GM12878 (cell line): ENCODE measurements around the gene SFTPB.

Experiments used
- BCLAF1 ChIP-seq: fragments of 450-650 bp; IDR thresholded peaks from 2 replicates; pipeline ENCODE4 v1.6.1; 2017; ENCODE audit warnings: antibody characterized with exemption, mild to moderate bottlenecking, moderate library complexity
- CTCF ChIP-seq, 3 experiments: IDR thresholded peaks in 2 of 3; conservative IDR thresholded peaks in 1 of 3; 2 replicates each; pipeline ENCODE4 v1.5.1; 2011; ENCODE audit warnings: low read depth in 3 of 3, low read length in 3 of 3, mild to moderate bottlenecking in 3 of 3, control low read depth in 2 of 3, moderate library complexity in 2 of 3, inconsistent platforms in 1 of 3, mixed read lengths in 1 of 3; ENCODE audit not compliant: control insufficient read depth in 2 of 3, insufficient read depth in 1 of 3; ENCODE audit errors: extremely low read depth in 1 of 3
- JUND ChIP-seq: IDR thresholded peaks from 2 replicates; pipeline ENCODE4 v1.6.1; 2012; ENCODE audit warnings: low read depth, mild to moderate bottlenecking, low read length, improper control_type of control experiment, moderate library complexity
- MAX ChIP-seq: IDR thresholded peaks from 2 replicates; pipeline ENCODE4 v1.6.1; 2012; ENCODE audit warnings: low read depth, low read length, improper control_type of control experiment
- POLR2A ChIP-seq: IDR thresholded peaks from 2 replicates; pipeline ENCODE4 v1.6.1; 2011; ENCODE audit warnings: low read depth, mild to moderate bottlenecking, low read length
- SREBF2 ChIP-seq: IDR thresholded peaks from 2 replicates; pipeline ENCODE4 v1.6.1; 2012; ENCODE audit warnings: mild to moderate bottlenecking, low read length
- YY1 ChIP-seq: IDR thresholded peaks from 2 replicates; pipeline ENCODE4 v1.6.1; 2011; ENCODE audit warnings: low read depth, mild to moderate bottlenecking, low read length
- ZNF217 ChIP-seq: fragments of 450-650 bp; IDR thresholded peaks from 2 replicates; pipeline ENCODE4 v1.6.1; 2017; ENCODE audit warnings: antibody characterized with exemption, mild to moderate bottlenecking
- ZSCAN29 ChIP-seq: fragments of 450-650 bp; IDR thresholded peaks from 2 replicates; pipeline ENCODE4 v1.6.1; 2017; ENCODE audit warnings: mild to moderate bottlenecking, moderate library complexity

GRCh38 chr2:85662899-85663593 lies 5.0 kb downstream of the SFTPB start:
- TF ChIP-seq YY1 (no peak), CTCF (IDR thresholded peaks at IDR 0.05 in 2 of 3, conservative IDR thresholded peaks at IDR 0.05 in 1 of 3; ENCODE audit: control insufficient read depth in 2 of 3, extremely low read depth in 1 of 3, insufficient read depth in 1 of 3, low read depth in 3 of 3, low read length in 3 of 3) (no peak), MAX (no peak), BCLAF1 (no peak), SREBF2 (no peak), ZSCAN29 (no peak), JUND (no peak), POLR2A (no peak), ZNF217 (no peak)
